Brain microvascular endothelial cell (primary cell): ENCODE data around the gene BZW1.
A peak's percentile ranks its signal among the peaks of the same experiment; 100 is the strongest.

Source experiments
- DNase-seq: peaks from one replicate; pipeline ENCODE4 v3.0.0-alpha.2; 2020
- H3K27ac ChIP-seq: fragments of 250-450 bp; sonication (Bioruptor Pico); 2 replicates; pipeline ENCODE4 v1.5.1; 2020; ENCODE audit warnings: mild to moderate bottlenecking, moderate library complexity
- H3K27me3 ChIP-seq: fragments of 250-450 bp; sonication (Bioruptor Pico); replicated peaks from 2 replicates; pipeline ENCODE4 v1.5.1; 2020; ENCODE audit warnings: mild to moderate bottlenecking
- H3K36me3 ChIP-seq: fragments of 250-450 bp; sonication (Bioruptor Pico); replicated peaks from 2 replicates; pipeline ENCODE4 v1.5.1; 2020; ENCODE audit warnings: mild to moderate bottlenecking
- H3K4me3 ChIP-seq: 2 replicates; pipeline ENCODE4 v1.5.1; 2011; ENCODE audit warnings: low read depth, mild to moderate bottlenecking, control low read depth, low read length, moderate library complexity
- in situ Hi-C: cut with HindIII; loops from 2 replicates; pipeline ENCODE4 v1.10.0; 2017; ENCODE audit warnings: low sequenced_read_pairs, low pct_ligation_motif_present
- TF ChIP-seq, protein P1 (sequence below): IDR thresholded peaks from 2 replicates; pipeline ENCODE4 v1.5.1; 2011; ENCODE audit warnings: low read depth, mild to moderate bottlenecking, moderate library complexity, low read length, control low read depth, inconsistent platforms; ENCODE audit errors: missing control alignments

Gene BZW1

DNA sequence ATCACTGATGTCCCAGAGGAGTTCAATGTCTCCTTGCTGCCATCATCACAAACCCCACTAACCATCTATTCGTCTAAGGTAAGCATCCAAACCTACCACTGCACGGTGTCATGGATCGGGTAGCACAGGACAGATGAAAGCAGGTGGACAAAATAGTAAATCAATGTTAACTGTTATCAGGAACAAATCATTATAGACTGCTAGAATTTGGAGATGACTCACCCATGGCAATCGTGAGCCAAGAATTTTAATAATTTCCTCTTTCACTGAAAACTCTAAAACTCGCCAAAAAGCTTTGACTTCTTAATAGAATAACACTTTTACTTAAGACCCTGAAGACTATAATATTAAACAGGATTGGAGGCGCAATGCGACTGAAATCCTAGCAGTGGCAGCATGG, 33.7 kb upstream of the BZW1 start:
- TF ChIP-seq, protein P1, sequence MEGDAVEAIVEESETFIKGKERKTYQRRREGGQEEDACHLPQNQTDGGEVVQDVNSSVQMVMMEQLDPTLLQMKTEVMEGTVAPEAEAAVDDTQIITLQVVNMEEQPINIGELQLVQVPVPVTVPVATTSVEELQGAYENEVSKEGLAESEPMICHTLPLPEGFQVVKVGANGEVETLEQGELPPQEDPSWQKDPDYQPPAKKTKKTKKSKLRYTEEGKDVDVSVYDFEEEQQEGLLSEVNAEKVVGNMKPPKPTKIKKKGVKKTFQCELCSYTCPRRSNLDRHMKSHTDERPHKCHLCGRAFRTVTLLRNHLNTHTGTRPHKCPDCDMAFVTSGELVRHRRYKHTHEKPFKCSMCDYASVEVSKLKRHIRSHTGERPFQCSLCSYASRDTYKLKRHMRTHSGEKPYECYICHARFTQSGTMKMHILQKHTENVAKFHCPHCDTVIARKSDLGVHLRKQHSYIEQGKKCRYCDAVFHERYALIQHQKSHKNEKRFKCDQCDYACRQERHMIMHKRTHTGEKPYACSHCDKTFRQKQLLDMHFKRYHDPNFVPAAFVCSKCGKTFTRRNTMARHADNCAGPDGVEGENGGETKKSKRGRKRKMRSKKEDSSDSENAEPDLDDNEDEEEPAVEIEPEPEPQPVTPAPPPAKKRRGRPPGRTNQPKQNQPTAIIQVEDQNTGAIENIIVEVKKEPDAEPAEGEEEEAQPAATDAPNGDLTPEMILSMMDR: no peak
- DNase-seq: no peak
- Histone ChIP-seq H3K27ac (no peak overlapping the region), H3K4me3 (no peak overlapping the region), H3K27me3 (no peaks in the 10 kb centered on the region), H3K36me3 (no peaks in the 10 kb centered on the region)
- in situ Hi-C loops: no loop called here

DNA sequence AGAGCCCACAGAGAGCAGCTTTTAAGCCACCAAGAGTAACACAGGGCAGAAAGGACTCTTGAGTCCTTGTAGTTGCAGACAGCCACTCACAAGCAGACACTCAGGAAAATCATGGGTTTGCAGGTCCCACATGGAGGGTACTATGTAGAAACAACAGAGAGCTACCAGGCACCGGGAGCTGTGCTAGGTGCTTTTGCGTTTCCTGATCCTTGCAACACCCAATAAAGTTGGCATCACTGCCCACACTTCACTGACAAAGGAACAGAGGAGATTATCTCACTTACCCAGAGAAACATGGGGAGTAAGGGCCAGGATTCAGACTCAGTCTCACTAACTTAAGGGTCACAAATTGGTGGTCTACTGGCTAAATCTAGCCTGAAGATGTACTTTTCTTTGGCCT, 32.5 kb upstream of the BZW1 start:
- Histone ChIP-seq H3K27me3 (no peaks in the 10 kb centered on the region), H3K4me3 (no peak overlapping the region), H3K36me3 (no peaks in the 10 kb centered on the region), H3K27ac (no peak overlapping the region)
- in situ Hi-C loops: no loop called here
- TF ChIP-seq, protein P1: no peak
- no peak for DNase-seq

DNA sequence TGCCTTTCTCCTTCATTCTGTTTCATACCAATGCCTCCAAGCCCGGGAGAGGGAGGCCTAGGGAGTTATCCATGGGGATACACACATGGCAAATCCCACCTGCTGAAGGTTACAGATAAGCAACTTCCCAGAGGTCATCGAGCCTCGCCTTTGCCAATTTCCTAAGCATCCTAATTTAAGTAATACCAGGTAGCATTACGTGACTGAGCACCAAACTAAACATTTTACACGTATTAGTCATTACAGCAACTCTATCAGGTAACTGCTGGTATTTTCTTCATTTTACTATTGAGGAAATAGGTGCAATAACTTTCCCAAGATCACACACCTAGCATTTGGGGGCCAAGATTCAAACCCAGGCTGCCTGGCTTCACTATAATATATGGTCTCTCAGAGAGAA, 30.1 kb upstream of the BZW1 start:
- DNase-seq: no peak
- Histone ChIP-seq H3K36me3 (no peaks in the 10 kb centered on the region), H3K27ac (no peak overlapping the region), H3K4me3 (no peak overlapping the region), H3K27me3 (no peaks in the 10 kb centered on the region)
- TF ChIP-seq, protein P1: no peak
- in situ Hi-C loops: no loop called here

DNA sequence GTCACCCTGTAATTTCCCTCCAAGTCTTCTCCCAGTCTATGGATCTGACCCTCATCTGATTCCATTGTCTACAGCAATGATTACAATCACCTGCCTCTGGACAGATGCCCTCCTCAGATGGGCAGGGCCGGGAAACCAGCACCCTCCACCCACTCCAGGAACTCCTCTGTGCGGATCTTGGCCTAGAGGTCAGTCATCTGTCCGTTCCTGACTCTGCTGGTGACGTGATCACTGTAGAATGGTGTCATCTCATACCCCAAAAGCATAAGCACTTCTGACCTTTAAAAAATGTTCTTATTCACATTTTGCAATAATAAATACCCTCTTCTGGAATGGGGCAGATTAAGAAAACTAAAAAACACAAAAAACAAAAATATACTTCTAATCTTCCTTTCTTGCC, 29.5 kb upstream of the BZW1 start:
- Histone ChIP-seq H3K4me3 (no peak overlapping the region), H3K27ac (peak overlapping the region; percentile 18), H3K27me3 (no peaks in the 10 kb centered on the region), H3K36me3 (no peaks in the 10 kb centered on the region)
- DNase-seq: peak; percentile 53
- TF ChIP-seq, protein P1: no peak
- in situ Hi-C loops: no loop called here

DNA sequence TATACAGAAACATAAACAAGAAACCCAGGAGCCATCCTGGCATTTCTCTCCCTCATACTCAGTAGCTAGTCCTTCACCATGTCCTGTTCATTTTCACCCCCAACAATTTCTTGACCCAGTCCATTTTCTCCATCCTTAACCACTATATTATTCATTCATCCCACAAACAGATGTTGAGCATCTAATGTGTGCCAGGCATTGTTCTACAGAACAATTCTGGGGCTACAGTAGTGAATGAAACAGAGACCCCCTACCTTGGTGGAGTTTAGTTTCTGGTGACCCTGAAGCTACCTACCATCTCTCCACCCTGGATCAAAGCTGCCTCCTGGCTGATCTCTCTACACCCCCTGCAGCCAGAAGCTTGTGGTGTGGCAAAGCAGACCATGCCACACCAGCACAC, 27.5 kb upstream of the BZW1 start:
- Histone ChIP-seq H3K4me3 (no peak overlapping the region), H3K27ac (no peak overlapping the region), H3K27me3 (no peaks in the 10 kb centered on the region), H3K36me3 (no peaks in the 10 kb centered on the region)
- in situ Hi-C loops: no loop called here
- DNase-seq: no peak
- TF ChIP-seq, protein P1: no peak

DNA sequence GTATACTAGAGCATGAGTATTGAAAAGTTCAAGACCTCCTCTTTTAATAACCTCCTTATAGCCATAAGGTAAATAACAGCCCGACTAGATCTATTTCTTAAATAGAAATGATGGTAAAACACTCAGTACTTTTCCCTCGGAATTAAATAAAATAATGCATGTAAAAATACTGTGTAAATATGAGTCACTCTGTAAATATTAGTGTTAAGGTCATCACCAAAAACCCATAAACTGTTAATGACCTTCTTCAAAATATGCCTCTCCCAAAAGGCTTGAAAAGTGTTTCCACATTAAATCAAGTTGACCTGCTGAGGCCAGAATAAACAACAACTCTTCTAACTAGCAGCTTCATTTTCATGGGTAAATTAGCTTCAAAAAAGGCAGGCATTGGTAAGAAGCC, 25.3 kb upstream of the BZW1 start:
- Histone ChIP-seq H3K27me3 (no peaks in the 10 kb centered on the region), H3K36me3 (no peaks in the 10 kb centered on the region), H3K4me3 (no peak overlapping the region), H3K27ac (peak overlapping the region; percentile 99)
- in situ Hi-C loops: no loop called here
- DNase-seq: no peak
- TF ChIP-seq, protein P1: no peak
